Measurements from ENCODE around the gene DLGAP1.

DLGAP1 gene

DNA sequence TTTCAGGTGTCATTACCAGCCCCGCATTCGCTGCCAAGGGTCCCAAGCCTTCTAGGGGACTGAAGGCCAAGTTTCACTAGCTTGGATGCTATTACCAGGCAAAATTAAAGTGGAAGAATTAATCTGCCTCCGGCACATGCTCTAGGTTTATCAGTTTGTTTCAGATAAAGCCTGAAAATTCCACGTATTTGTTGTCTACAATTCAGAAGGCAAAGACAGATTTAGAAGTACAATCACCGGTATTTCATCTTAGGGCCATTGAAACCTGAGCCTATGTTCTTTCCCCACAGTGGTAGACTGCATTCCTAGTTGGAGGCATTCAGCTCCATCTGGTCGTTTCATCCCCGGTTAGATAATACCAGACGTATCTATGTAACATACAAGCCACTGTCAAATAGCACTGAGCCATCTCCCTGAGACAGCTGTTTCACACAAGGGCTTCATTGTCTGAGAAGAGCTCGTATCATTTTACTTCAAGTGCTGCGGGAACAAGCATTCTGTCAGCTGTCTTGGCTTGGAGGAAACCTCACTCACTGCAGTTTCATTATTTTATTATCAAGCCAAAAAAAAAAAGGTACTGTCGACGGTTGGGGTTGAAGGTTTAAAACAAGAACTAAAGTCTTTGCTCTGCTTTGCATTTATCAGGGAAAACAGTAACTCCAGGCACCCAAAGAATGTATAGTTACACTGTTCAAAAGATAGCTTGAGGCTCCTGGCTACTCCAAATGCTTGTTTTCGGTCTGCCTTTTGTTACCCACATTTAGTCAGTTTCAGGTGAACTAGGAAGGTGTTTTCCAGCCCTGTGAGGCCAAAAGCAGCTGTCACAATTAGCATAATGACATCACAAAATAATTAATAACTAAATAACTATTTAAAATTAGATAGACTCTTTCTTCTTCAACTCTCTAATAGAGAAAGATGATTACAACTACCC is 928.4 kb downstream of the DLGAP1 start:
- peak; percentile 15 for DNase-seq

DNA sequence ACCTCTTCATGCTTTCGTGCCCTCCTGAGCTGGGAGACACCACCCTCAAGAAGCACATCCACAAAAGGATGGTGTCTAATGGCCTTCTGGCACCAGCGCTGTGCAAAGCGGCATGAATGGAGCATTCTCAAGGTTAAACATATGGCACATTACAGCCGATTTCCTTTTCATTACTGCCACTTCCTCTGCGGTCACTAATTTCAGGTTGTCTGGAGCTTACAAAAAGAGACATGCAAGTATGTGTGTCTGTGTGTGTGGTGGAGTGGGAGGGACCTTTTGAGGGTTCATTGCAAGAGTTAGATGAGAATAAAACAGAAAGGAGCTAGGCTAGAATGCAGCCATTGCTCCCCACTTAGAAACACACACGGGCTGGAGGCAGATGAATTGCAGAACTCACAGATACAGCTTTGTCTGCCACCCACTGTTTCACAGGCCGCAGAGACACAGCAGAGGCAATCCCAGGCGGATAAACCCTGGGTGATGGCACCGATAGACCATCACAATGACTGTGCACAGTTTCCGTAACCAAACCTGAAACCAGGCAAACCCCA is 929.2 kb downstream of the DLGAP1 start:
- DNase-seq: no peak

- DNase-seq: no peak
These were observed 930.4 kb downstream of the DLGAP1 start for GRCh38 chr18:3524706-3525105.

DNA sequence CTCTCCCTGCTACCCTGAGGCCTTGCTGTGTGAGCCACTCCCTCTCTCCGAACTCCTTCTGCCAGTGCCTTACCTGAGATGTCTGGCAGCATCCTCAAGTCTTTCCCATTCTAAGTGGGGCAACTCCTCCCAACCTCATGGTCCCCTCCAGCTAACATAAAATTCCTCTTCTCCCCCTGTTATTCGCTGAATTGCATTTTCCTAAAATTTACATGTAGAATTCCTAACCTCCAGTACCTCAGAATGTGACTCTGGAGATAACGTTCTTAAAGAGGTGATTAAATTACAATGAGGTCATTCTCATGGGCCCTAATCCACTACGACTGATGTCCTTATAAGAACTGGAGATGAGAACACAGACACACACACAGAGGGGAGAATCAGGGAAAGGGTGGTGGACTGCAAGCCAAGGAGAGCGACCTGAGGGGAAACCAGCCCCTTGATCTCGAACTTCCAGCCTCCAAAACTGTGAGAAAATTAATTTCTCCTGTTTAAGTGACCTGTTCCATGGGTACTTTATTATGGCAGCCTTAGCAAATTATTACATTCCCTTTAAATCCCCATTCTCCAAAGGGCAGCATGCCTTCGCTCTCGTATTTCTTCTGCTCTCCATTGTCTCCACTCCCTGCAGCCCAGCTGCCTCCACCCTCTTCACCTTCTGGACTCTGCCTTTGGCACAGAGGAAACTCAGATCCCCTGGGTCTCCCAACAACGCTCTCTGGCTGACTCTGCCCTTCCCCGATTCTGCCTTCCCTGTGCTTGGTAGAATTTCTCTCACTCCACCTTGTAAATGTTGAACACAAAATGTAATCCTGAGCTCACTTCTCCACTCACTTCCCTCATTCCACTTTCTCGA is 934.6 kb downstream of the DLGAP1 start:
- DNase-seq: no peak

DNA sequence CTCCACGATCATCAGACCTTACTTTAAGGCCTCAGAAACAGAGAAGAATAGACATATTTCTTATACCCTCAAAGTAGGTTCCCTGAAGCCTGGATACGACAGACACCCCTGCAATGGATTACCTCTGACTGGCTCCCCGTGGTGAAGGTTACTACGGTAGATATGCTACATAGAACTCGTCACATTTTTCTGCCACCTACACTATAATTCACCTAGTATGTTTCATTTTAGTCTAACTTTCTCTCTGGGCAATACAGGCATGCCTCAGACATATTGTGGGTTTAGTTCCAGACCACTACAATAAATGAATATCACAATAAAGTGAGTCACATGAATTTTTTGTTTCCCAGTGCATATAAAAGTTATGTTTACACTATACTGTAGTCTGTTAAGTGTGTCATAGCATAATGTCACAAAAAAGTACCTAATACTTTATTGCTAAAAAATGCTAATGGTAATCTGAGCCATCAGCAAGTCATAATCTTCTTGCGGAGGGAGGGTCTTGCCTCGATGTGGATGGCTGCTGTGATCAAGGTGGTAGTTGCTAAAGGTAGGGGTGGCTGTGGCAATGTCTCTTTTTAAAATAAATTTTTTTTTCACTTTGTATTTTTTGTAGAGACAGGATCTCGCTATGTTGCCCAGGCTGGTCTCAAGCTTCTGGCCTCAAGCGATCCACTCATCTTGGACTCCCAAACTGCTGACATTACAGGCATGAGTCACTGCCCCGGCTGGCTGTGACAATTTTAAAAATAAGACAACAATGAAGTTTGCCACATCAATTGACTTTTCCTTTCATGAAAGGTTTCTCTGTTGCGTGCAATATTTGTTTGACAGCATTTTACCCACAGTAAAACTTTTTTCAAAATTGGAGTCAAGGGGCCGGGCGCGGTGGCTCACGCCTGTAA is 940.5 kb downstream of the DLGAP1 start:
- DNase-seq: no peak

- no peak for DNase-seq
These were observed 941.6 kb downstream of the DLGAP1 start for GRCh38 chr18:3513481-3513880.

DNA sequence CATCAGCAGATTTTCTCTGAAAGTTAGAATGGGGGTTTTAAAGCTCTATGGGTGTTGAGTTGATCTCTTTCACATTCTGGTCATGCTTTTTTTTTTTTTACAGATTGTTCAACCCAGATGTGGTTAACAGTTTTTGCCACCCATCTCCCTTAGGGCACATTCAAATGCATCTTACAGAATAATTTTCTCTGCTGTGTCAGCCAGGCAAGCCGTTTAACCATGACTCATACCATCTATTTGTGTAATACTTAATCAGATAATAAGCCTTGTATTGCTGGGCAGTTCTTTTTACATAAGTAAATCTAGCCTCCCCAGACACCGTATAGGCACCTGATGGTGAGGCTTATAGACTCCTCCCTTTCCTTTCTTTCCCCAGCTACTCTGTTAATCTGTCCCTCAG is 943.1 kb downstream of the DLGAP1 start:
- no peak for DNase-seq

DNA sequence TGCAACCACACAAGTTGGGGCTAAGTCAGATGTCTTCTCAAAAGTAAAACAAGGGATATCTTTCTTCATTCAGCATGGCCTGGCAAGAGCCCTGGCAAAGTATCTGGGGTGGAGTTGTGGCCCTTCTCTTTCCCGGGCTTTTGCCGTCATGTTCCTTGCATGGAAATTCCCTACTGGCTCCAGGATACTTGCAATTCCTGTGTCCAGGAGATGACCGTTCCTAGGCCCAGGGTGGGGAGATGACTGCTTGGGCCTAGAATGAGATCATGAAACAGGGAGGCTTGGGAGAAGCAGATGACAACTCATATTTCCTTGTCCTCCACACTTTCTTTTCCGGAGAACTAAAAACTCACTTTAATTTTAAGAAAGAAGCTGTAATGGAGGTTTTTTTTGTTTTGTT is 944.2 kb downstream of the DLGAP1 start:
- DNase-seq: no peak

DNA sequence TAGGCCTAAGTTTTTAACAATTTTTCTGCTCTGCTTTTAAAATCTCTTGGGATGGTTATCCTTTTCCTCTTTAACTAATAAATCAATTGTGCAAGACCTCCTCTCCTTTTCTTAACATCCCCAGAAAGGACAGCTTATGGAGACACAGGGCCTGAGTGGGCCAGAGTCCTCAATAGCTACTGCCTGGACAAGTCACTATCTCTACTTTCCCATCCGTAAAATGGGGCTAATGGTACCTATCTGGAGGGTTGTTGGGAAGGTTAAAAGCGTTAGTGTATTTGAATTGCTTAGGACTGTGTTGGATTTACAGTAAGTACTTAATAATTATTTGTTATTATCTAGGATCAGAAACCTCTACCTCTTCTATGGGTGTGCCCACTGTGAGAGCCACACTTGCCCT is 945.1 kb downstream of the DLGAP1 start:
- no peak for DNase-seq

DNA sequence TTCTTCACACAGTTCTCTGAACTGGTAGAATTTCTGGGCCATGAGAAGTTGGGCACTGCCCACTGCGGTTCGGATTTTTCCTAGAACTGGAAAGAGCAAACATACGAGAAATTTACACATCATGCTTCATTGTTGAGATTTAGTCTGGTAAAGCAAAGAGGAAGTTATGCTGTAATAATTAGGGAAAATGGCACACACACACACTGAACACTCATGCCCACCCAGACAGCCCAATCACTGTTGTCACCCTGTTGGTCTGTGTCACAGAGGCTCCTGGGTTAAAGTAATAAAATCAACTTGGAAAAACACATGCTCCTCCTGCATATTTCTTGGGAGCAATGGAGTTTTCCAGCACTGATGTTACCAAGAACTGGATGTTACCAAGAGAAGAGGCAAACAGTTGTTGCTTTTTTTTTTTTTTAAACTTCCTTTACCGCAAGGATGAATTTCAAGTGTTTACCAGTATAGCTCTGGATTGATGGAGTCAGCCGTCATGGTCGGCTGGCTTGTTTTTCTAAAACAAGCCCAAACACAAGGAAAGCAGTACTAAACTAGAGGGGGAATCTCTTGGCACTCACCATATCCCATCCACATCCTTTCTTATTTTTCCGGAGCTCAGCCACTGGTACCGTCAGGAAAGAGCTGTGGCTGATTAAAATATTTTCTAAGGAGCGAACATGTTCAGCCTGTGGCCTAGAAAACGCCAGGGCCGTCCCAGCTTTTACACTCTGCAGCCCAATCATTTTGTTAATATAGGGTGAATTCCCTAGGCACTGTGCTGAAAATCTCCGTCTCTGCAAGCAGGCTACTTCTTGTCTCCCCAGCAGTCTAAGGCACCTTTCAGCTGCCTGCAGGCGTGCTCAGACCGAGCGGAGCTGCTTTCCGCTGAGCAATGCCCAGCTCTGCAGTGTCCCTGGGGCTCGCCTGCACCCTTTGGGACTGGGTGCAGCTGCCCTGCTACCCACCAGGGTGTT is 946.2 kb downstream of the DLGAP1 start:
- DNase-seq: peak; percentile 57

GRCh38 chr18:3504637-3505036 is 950.5 kb downstream of the DLGAP1 start:
- DNase-seq: no peak

DNA sequence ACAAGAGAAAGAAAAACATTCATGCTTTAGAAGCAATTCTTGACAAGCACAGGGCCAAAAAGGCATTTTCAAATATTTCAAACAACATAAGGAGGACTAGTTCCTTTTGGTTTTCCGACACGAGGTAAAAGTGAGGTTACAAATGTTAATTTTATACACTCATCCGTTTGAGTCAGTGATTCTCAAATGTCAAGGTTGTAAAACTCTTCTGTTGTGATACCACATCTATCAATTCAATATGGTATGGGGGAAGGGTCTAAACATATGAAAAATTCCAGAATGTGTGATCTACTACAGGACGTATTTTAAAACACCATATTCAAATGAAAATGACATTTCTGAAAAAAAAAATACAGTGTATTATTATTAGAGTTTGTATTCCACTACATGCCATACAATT is 952.5 kb downstream of the DLGAP1 start:
- no peak for DNase-seq

- no peak for DNase-seq
These were observed 955.1 kb downstream of the DLGAP1 start for GRCh38 chr18:3500016-3500415.

- no peak for DNase-seq
These were observed 955.6 kb downstream of the DLGAP1 start for GRCh38 chr18:3499501-3499900.

DNA sequence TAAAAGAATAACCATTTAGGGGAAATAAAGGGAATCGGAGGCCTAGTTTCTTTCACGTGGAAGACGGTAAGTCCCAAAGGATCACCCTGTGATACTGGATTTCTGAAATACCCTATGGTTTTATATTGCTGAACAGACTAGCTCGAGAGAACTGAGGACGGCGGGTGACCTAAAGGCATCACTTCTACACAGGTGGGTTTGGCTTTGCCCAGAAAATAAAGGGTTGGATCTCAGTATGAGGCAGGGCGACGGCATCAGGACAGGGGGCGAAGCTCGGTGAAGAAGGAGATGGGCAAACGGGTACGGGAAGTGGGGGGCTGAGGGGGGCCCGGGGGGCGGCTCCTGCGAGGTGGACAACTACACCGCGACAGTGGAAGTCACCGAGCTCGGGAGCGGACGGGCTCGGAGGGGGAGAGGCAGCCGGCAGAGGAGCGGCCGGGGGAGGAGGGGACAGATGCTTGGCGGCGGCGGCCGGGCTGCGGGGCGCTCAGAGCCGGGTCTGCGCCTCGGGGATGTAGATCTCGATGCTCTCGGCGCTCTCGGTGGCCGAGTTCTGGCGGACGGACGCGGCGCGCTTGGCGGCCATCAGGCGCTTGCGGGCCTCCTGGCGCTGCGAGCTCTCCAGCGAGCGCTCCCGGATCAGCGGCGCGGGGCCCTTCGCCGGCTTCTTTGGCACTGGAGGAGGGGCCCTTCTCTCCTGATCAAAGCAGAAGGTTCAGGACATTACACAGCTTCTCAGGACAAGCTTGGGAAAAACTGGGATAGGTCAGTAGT is 956.2 kb downstream of the DLGAP1 start:
- DNase-seq: peak; percentile 72

- DNase-seq: no peak
These were observed 959.2 kb downstream of the DLGAP1 start for GRCh38 chr18:3495691-3496430.

DNA sequence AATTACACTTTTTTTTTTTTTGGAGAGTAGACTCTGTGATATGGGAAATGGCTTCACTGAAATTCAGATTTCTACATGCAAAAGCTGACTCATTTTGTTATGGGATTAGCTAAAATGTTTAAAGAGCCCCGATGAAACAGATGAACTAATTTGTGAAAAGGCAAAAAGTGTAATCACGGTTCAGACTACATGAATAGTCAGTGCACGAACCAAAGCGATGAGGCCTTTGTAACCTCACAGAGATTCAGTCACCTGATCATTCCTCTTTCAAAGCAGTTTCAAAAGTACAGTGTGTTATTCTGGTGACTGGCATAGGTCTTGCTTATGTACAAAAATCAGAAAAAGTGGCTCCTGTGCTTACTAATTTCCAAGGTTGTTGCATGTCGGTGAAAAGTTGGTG is 960.5 kb downstream of the DLGAP1 start:
- DNase-seq: no peak

- DNase-seq: no peak
These were observed 960.9 kb downstream of the DLGAP1 start for GRCh38 chr18:3494245-3494526.

DNA sequence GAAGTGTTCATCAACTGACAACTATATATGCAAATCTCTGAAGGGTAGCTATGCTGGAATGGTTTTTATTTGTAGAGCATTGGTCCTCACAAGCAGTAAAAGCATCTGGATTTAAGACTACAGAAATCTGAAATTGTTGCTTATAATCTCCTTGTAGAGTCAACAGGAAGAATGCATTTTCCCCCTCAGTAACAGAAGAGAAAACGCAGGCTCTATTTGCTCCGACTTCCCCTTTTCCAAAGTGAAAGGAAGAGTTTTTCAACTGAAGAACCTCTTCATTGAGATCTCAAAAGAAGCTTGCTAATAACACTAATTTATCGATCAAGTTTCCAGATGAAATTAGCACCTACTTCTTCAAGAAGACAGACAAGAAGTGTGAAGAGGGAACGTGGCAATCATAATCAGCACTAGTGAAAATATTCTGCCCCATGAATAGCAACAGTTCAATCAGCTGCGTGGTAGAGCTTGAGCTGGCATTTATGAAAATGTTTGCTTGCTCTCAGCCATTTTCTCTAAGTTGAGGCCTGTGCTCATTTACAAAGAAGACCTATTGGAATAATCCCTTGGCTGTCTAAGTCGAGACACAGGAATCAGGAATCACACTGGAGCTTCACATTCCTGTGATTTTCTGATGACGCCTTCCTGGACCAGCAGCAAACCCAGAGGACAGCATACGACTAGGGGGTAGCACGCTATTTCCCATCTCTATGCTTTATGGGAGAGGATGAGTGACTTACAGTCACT is 961.4 kb downstream of the DLGAP1 start:
- DNase-seq: no peak

Measured in right kidney (tissue), 1 donor.